Omental fat pad (tissue), 4 donors: Measurements from ENCODE around the gene SLC11A1. TPM values are rescaled to one million over a fixed set of nuclear protein-coding genes. Genes with fewer than 3 reads are reported as not detected.

Experiments used
- ATAC-seq: fragments of 150-250 bp; one replicate; pipeline ENCODE4 v1.9.1; 2016; ENCODE audit warnings: mild to moderate bottlenecking, moderate library complexity; ENCODE audit not compliant: low FRiP score
- DNase-seq: peaks from one replicate; pipeline ENCODE4 v3.0.0-alpha.2; 2019; ENCODE audit warnings: low spot score
- total RNA-seq, 4 donors: library from RNA; depleted of rRNA; stranded (reverse); fragments of >200 nt; gene quantifications; one replicate each; pipeline ENCODE4 v1.1.0, GENCODE V29; 2016
- TF ChIP-seq, protein P1 (sequence below), 3 donors: fragments of 450-650 bp; IDR thresholded peaks; one replicate each; pipeline ENCODE4 v1.5.1; 2016 to 2017; ENCODE audit warnings: antibody characterized with exemption in 3 of 3, mild to moderate bottlenecking in 3 of 3, moderate library complexity in 2 of 3

SLC11A1 gene
- total RNA-seq, 4 donors from 2014 or later = 40.0 to 218 (median 127) TPM

DNA sequence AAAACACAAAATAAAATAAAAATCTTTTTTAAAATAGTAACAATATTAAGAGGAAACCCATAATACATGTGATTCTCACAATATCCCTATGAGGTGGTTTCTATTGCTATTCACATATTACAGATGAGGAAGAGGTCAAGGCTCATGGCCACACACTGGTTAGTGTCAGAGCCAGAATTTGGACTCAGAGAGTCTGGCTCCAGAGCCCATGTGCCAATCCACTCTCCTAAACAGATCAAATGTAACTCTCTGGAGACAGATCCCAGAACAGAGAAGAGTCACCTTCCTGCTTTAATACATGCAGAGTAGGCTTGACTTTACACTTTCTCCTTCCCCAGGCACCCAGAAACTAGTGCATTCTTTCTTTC lies 10.1 kb upstream of the SLC11A1 start:
- TF ChIP-seq, protein P1, sequence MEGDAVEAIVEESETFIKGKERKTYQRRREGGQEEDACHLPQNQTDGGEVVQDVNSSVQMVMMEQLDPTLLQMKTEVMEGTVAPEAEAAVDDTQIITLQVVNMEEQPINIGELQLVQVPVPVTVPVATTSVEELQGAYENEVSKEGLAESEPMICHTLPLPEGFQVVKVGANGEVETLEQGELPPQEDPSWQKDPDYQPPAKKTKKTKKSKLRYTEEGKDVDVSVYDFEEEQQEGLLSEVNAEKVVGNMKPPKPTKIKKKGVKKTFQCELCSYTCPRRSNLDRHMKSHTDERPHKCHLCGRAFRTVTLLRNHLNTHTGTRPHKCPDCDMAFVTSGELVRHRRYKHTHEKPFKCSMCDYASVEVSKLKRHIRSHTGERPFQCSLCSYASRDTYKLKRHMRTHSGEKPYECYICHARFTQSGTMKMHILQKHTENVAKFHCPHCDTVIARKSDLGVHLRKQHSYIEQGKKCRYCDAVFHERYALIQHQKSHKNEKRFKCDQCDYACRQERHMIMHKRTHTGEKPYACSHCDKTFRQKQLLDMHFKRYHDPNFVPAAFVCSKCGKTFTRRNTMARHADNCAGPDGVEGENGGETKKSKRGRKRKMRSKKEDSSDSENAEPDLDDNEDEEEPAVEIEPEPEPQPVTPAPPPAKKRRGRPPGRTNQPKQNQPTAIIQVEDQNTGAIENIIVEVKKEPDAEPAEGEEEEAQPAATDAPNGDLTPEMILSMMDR (IDR thresholded peaks at IDR 0.05) = no peak
- DNase-seq (no peak), ATAC-seq (no peak)

DNA sequence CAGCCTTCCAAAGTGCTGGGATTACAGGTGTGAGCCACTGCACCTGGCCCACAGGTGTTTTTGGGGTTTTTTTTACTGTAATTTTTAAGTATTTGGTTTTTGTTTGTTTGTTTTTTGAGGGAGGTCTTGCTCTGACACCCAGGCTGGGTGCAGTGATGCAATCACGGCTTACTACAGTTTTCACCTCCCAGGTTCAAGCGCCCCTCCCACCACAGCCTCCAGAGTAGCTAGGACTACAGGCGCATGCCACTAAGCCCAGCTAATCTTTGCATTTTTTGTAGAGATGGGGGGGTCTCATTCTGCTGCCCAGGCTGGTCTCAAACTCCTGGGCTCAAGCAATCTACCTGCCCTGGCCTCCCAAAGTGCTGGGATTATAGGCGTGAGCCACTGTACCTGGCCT lies 7.3 kb upstream of the SLC11A1 start:
- ATAC-seq (no peak), DNase-seq (no peak)
- TF ChIP-seq, protein P1 (IDR thresholded peaks at IDR 0.05) = no peak

DNA sequence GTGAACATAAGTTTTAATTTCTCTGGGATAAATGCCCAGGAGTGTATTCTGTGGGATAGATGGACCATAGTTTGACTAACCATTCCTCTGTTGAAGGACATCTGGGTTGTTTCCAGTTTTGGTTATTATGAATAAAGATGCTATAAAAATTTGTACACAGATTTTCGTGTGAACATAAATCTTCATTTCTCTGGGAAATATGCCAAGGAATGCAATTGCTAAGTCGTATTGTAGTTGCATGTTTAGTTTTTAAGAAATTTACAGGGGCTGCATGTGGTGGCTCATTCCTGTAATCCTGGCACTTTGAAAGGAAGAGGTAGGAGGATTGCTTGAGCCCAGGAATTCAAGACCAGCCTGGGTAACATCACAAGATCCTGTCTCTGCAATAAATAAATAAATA lies 6.9 kb upstream of the SLC11A1 start:
- DNase-seq (no peak), ATAC-seq (peak; percentile 21)
- TF ChIP-seq, protein P1 (IDR thresholded peaks at IDR 0.05) = no peak

DNA sequence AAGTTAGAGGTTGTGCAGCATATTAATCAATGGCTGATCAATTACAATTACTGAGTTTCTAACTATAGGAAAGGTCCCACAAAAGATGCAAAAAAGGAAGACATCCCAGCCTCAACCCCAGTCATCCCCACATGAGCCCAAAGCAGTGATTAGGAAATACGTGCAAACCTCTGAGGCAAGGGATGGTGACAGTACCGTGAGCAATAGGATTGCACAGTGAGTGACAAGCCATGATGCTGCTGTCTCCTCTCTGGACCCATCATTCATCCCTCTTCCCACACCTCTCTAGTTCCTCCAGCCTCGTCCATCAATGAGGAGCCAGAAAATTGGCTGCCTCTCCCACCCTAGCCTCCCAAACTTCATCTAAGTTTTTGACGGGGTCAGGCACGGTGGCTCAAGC lies 4.0 kb upstream of the SLC11A1 start:
- DNase-seq = no peak
- TF ChIP-seq, protein P1 (IDR thresholded peaks at IDR 0.05) = no peak
- peak; percentile 37 for ATAC-seq

DNA sequence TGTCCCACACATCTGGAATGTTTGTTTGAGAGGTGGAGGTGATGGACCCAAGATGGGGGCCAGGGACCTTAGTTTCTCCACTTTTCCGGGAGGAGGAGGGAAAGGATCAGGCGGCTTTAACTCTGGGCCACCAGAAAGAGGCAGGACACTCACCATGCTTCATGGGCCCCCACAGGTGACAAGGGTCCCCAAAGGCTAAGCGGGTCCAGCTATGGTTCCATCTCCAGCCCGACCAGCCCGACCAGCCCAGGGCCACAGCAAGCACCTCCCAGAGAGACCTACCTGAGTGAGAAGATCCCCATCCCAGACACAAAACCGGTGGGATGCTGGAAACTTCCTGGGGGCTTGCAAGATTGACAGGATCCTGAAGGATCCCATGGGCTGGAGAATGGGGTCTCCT lies 712 bp downstream of the SLC11A1 start:
- ATAC-seq (no peak), DNase-seq (no peak)
- TF ChIP-seq, protein P1 (IDR thresholded peaks at IDR 0.05) = no peak

DNA sequence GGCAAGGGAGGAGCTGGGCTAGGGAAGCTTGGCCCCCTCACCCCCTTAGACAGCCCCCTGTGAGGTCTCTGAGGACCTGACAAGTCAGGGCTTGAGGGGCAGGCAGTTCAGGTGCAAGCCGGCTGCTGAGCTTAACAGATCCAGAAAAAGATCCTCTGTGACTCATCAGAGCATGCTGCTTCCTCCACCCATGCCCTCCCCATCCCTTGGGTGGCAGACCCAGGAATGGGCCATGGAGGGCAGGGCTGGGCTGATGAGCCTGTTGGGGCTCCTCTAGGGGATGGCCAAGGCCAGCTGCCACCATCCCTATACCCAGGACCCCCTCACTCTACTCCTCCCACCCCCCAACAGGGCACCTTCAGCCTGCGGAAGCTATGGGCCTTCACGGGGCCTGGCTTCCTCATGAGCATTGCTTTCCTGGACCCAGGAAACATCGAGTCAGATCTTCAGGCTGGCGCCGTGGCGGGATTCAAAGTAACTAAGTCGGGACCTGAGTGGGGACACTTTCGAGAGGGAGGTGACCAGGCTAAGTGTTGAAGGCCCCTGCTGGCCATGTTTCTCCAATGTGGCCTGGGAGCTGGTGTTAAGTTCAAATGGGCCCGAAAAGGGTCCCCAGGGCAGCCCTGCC lies 1.9 kb downstream of the SLC11A1 start:
- TF ChIP-seq, protein P1 (IDR thresholded peaks at IDR 0.05) = no peak
- no peak for ATAC-seq
- DNase-seq = no peak

DNA sequence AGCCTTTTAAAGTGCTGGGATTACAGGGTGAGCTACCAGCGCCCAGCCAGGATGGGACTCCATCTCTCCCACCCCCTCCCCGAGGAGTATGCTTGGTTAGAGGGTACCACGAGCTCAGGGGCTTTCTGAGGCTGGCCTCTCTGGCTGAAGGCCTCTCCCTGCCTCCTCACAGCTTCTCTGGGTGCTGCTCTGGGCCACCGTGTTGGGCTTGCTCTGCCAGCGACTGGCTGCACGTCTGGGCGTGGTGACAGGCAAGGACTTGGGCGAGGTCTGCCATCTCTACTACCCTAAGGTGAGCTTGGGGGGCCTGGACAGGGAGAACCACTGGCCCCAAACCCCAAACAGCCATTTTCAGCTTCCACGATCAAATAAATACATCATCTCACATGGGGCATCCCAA lies 2.9 kb downstream of the SLC11A1 start:
- ATAC-seq (no peak), DNase-seq (no peak)
- TF ChIP-seq, protein P1 (IDR thresholded peaks at IDR 0.05) = no peak
